Breast epithelium (tissue), 4 donors: ENCODE data around the gene SLC35G4. TPM values are rescaled to one million over a fixed set of nuclear protein-coding genes. Genes with fewer than 3 reads are reported as not detected.

Experiments used
- DNase-seq, 2 donors: peaks; one replicate each; pipeline ENCODE4 v3.0.0-alpha.2; 2019; ENCODE audit warnings: low spot score in 2 of 2
- H3K27ac ChIP-seq, 2 donors: fragments of 200-600 bp; sonication (generic) in 1 of 2; one replicate each; pipeline ENCODE4 v1.5.1; 2016 to 2019; ENCODE audit warnings: mild to moderate bottlenecking in 1 of 2
- H3K27me3 ChIP-seq, 2 donors: fragments of 200-600 bp; sonication (generic) in 1 of 2; one replicate each; pipeline versions ENCODE4 v1.5.1 to v1.6.0; 2017 to 2019; ENCODE audit warnings: control low read depth in 1 of 2, mild to moderate bottlenecking in 1 of 2
- H3K36me3 ChIP-seq: fragments of 200-600 bp; one replicate; pipeline ENCODE4 v1.5.1; 2019
- H3K4me1 ChIP-seq, 2 donors: fragments of 200-600 bp; sonication (generic); one replicate each; pipeline ENCODE4 v1.5.1; 2016 to 2019; ENCODE audit warnings: control low read depth in 1 of 2
- H3K4me3 ChIP-seq, 3 donors: fragments of 200-600 bp; sonication (generic); 1 replicate in 2 of 3; 2 replicates in 1 of 3; pipeline ENCODE4 v1.5.1; 2016 to 2019; ENCODE audit warnings: mild to moderate bottlenecking in 3 of 3, moderate library complexity in 2 of 3
- H3K9me3 ChIP-seq, 2 donors: fragments of 200-600 bp; sonication (generic) in 1 of 2; one replicate each; pipeline ENCODE4 v1.5.1; 2016 to 2019; ENCODE audit warnings: control low read depth in 1 of 2
- CTCF ChIP-seq, 3 donors: fragments of 450-650 bp; IDR thresholded peaks; one replicate each; pipeline ENCODE4 v1.5.1; 2016 to 2017; ENCODE audit warnings: antibody characterized with exemption in 3 of 3, mild to moderate bottlenecking in 3 of 3, moderate library complexity in 3 of 3
- POLR2A ChIP-seq: fragments of 450-650 bp; IDR thresholded peaks from one replicate; pipeline ENCODE4 v1.6.1; 2016; ENCODE audit warnings: antibody characterized with exemption, mild to moderate bottlenecking, moderate library complexity
- POLR2AphosphoS5 ChIP-seq, 3 donors: sonication (generic); formaldehyde crosslinking; IDR thresholded peaks; one replicate each; pipeline ENCODE4 v1.6.1; 2017; ENCODE audit warnings: antibody characterized with exemption in 3 of 3
- intact Hi-C: fragments of 100-400 bp; cut with DNase I; formaldehyde crosslinking; loops from one replicate; pipeline ENCODE4 v1.15.1; 2023; ENCODE audit warnings: low total_unique reads
- total RNA-seq, 3 donors: library from RNA; depleted of rRNA; stranded (reverse); fragments of >200 nt; gene quantifications; one replicate each; pipeline ENCODE4 v1.1.0, GENCODE V29; 2016

Gene SLC35G4
- total RNA-seq, 3 donors from 2014 or later = not detected

GRCh38 chr18:11658989-11659388, 49.6 kb downstream of the SLC35G4 start:
- intact Hi-C loops = no loop called here
- no peak overlapping the region for H3K4me3 ChIP-seq
- DNase-seq = no peak
- peaks cover 0 to under 1% of the 10 kb centered on the region in 2 donors for H3K27me3 ChIP-seq
- H3K36me3 ChIP-seq = no peaks in the 10 kb centered on the region
- H3K27ac ChIP-seq = no peak overlapping the region
- no peaks in the 10 kb centered on the region for H3K9me3 ChIP-seq
- no peaks in the 10 kb centered on the region for H3K4me1 ChIP-seq
- TF ChIP-seq POLR2AphosphoS5 (IDR thresholded peaks at IDR 0.05) (no peak), POLR2A (no peak), CTCF (IDR thresholded peaks at IDR 0.05) (no peak)

Other genes with a start within 250 kb of the SLC35G4 start
- 10 to 100 TPM in 1 of 3 donors, 1 to 10 TPM in 2; 6.6 to 15.4 (median 7.5) TPM for gene GNAL, start 79.7 kb downstream of the SLC35G4 start, total RNA-seq
- 10 to 100 TPM; 41.0 to 63.4 (median 44.8) TPM for gene CHMP1B, start 241.8 kb downstream of the SLC35G4 start, total RNA-seq